ENCODE measurements around the gene DCK. TPM values are rescaled to one million over a fixed set of nuclear protein-coding genes. Genes with fewer than 3 reads are reported as not detected.

Gene DCK
- total and polyA plus RNA-seq, 2 experiments from 2014 or later, result 16.9 to 25.1 TPM

DNA sequence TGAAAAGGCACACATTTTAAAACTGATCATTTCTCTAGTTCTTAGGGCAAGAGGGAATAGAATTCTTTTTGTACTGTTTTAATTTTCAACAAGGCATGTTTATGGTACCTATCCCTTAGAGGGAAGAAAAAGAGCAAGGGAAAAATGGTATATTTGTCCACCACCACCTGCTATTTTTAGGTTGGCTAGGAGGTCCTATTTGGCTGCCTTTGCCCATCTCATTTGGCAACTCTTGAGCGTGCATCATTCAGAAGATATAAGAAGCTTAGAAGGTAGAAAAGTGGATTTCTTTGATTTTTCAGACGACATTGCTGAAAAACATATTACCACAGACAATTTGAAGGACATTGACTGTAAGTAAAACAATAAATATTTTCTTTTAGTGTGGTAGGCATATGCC lies 69.0 kb downstream of the DCK start:
- H3K9me3 Mint-ChIP-seq, result no peaks in the 10 kb centered on the region
- no peak overlapping the region for H3K27ac Mint-ChIP-seq
- H3K4me3 Mint-ChIP-seq, result no peak overlapping the region
- TF ChIP-seq, protein P1, sequence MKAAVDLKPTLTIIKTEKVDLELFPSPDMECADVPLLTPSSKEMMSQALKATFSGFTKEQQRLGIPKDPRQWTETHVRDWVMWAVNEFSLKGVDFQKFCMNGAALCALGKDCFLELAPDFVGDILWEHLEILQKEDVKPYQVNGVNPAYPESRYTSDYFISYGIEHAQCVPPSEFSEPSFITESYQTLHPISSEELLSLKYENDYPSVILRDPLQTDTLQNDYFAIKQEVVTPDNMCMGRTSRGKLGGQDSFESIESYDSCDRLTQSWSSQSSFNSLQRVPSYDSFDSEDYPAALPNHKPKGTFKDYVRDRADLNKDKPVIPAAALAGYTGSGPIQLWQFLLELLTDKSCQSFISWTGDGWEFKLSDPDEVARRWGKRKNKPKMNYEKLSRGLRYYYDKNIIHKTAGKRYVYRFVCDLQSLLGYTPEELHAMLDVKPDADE (IDR thresholded peaks at IDR 0.05), result no peak
- TF ChIP-seq JUNB (IDR thresholded peaks at IDR 0.05; ENCODE audit: unreplicated experiment) (no peak), STAT1 (IDR thresholded peaks at IDR 0.05; ENCODE audit: unreplicated experiment) (no peak), EZH2 (IDR thresholded peaks at IDR 0.05; ENCODE audit: low read depth, unreplicated experiment) (no peak), NANOG (IDR thresholded peaks at IDR 0.05; ENCODE audit: borderline replicate concordance) (no peak), EZH2phosphoT487 (IDR thresholded peaks at IDR 0.05; ENCODE audit: unreplicated experiment) (no peak), ZNF114 (CRISPR knock-in tag; IDR thresholded peaks at IDR 0.05) (no peak), ZNF331 (CRISPR knock-in tag; IDR thresholded peaks at IDR 0.05; ENCODE audit: low read depth) (no peak), POLR2AphosphoS5 (IDR thresholded peaks at IDR 0.05; ENCODE audit: low read depth) (no peak), CTCF (conservative IDR thresholded peaks at IDR 0.05; ENCODE audit: low read depth in 2 of 2) (no peak)
- TF ChIP-seq, protein P2, sequence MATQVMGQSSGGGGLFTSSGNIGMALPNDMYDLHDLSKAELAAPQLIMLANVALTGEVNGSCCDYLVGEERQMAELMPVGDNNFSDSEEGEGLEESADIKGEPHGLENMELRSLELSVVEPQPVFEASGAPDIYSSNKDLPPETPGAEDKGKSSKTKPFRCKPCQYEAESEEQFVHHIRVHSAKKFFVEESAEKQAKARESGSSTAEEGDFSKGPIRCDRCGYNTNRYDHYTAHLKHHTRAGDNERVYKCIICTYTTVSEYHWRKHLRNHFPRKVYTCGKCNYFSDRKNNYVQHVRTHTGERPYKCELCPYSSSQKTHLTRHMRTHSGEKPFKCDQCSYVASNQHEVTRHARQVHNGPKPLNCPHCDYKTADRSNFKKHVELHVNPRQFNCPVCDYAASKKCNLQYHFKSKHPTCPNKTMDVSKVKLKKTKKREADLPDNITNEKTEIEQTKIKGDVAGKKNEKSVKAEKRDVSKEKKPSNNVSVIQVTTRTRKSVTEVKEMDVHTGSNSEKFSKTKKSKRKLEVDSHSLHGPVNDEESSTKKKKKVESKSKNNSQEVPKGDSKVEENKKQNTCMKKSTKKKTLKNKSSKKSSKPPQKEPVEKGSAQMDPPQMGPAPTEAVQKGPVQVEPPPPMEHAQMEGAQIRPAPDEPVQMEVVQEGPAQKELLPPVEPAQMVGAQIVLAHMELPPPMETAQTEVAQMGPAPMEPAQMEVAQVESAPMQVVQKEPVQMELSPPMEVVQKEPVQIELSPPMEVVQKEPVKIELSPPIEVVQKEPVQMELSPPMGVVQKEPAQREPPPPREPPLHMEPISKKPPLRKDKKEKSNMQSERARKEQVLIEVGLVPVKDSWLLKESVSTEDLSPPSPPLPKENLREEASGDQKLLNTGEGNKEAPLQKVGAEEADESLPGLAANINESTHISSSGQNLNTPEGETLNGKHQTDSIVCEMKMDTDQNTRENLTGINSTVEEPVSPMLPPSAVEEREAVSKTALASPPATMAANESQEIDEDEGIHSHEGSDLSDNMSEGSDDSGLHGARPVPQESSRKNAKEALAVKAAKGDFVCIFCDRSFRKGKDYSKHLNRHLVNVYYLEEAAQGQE (IDR thresholded peaks at IDR 0.05; ENCODE audit: unreplicated experiment), result no peak
- no peak overlapping the region for H3K4me3 ChIP-seq
- no peak for ATAC-seq
- H3K4me1 ChIP-seq (ENCODE audit: insufficient read depth), result no peaks in the 10 kb centered on the region
- no peaks in the 10 kb centered on the region for H3K36me3 ChIP-seq (ENCODE audit: insufficient read depth)
- no peak overlapping the region for H3K4me2 ChIP-seq
- no peaks in the 10 kb centered on the region for H3K9me2 ChIP-seq (ENCODE audit: insufficient read depth)
- H4K20me1 ChIP-seq (replicated peaks; ENCODE audit: insufficient read depth), result no peaks in the 10 kb centered on the region
- no peaks in the 10 kb centered on the region for H3K27me3 Mint-ChIP-seq (ENCODE audit: insufficient read depth, low read depth, poor library complexity)
- H3K4me1 Mint-ChIP-seq, result peaks cover 2% of the 10 kb centered on the region; the same call in 1 of the 3 replicates
- H3K27ac ChIP-seq (ENCODE audit: low read depth), result no peak overlapping the region
- no peaks in the 10 kb centered on the region for H3F3A ChIP-seq (replicated peaks; ENCODE audit: low read depth)
- DNase-seq (ENCODE audit: low spot score), result no peak
- no peak overlapping the region for H2AFZ ChIP-seq
- no peaks in the 10 kb centered on the region for H3K79me2 ChIP-seq (replicated peaks; ENCODE audit: insufficient read depth)
- H3K27me3 ChIP-seq (ENCODE audit: insufficient read depth), result no peaks in the 10 kb centered on the region
- no peaks in the 10 kb centered on the region; the same call in 1 of the 3 replicates for H3K36me3 Mint-ChIP-seq (ENCODE audit: low read depth)
